Measurements from ENCODE around the gene HDGFL3.

HDGFL3 gene

DNA sequence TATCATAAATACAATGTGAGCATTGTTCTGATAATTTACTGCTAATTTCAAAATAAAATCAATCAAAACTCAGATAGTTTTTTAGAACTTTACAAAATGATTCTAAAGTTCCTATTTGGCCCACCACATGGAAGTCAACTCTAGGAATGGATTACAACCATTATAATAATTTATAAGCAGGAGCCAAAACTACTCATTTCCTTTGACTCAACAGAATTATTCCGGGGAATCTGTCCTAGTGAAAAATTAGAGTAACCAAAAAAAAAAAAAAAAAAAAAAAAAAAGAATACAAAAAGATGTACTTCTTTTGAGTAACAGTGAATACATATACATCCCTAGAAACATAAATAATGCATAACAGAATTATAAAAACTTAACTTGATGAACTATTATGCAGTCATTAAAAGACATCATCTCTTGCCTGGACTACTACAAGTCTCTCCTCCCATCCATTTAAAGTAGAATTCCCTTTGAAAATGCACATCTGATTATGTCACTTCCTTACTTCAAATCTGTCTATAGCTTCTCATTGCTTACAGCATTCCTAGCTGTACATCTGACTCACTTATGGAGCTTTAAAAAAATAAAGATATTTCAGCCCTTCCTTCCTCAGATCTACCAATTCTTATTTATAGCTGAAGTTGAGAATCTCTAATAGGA is 43.4 kb downstream of the HDGFL3 start:
- TF ChIP-seq, protein P1, sequence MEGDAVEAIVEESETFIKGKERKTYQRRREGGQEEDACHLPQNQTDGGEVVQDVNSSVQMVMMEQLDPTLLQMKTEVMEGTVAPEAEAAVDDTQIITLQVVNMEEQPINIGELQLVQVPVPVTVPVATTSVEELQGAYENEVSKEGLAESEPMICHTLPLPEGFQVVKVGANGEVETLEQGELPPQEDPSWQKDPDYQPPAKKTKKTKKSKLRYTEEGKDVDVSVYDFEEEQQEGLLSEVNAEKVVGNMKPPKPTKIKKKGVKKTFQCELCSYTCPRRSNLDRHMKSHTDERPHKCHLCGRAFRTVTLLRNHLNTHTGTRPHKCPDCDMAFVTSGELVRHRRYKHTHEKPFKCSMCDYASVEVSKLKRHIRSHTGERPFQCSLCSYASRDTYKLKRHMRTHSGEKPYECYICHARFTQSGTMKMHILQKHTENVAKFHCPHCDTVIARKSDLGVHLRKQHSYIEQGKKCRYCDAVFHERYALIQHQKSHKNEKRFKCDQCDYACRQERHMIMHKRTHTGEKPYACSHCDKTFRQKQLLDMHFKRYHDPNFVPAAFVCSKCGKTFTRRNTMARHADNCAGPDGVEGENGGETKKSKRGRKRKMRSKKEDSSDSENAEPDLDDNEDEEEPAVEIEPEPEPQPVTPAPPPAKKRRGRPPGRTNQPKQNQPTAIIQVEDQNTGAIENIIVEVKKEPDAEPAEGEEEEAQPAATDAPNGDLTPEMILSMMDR (IDR thresholded peaks at IDR 0.05; ENCODE audit: low read depth, low read length, missing control alignments), result no peak

DNA sequence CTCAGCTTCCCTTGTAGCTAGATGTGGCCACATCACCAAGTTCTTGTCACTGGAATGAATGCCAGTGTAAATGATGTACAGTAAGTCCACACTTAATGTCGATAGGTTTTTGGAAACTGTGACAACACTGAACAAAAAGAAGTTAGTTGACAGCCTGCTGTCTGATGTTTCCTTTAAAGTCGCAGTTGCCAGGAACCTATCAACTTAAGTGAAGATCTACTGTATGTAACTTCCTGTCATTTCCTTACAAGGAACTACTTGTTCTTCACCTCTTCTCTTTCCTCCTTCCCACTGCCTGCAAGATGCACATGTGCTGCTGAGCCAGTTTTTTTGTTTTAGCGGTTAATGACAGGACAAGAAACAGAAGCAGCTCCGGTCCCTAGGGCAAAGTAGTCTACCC is 44.6 kb downstream of the HDGFL3 start:
- Histone ChIP-seq H3K36me3 (replicated peaks) (no peaks in the 10 kb centered on the region), H3K27me3 (replicated peaks) (no peaks in the 10 kb centered on the region), H3K4me3 (ENCODE audit: low read depth, low read length) (no peak overlapping the region), H3K27ac (no peak overlapping the region)
- TF ChIP-seq, protein P1 (IDR thresholded peaks at IDR 0.05; ENCODE audit: low read depth, low read length, missing control alignments), result no peak
- in situ Hi-C loops (cut with HindIII; ENCODE audit: low pct_ligation_motif_present, low sequenced_read_pairs), result no loop called here
- DNase-seq, result no peak

More for the DNA sequence above, 43.4 kb downstream of the HDGFL3 start:
- no peak for DNase-seq
- H3K4me3 ChIP-seq (ENCODE audit: low read depth, low read length), result no peak overlapping the region
- no peaks in the 10 kb centered on the region for H3K36me3 ChIP-seq (replicated peaks)
- in situ Hi-C loops (cut with HindIII; ENCODE audit: low pct_ligation_motif_present, low sequenced_read_pairs), result no loop called here
- H3K27me3 ChIP-seq (replicated peaks), result no peaks in the 10 kb centered on the region
- H3K27ac ChIP-seq, result peak overlapping the region; percentile 28

DNA sequence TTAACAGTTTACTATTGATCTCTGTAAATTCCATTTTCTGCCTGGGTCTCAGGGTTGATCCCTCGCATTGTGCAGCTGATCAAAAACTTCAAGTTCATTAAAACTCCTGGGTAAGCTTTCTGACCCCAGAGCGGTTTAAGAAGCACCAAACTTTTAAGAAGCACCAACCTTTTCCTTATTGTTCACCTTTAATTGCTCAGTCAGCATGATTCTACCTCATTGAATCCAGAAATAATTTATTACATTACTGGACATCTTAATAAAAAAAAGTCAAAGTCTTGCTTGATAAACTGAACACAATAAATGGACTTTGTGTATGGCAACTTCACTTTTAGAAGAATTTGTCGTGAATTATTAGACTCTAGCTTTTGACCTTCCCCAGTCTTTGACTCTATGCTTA is 46.9 kb downstream of the HDGFL3 start:
- in situ Hi-C loops (cut with HindIII; ENCODE audit: low pct_ligation_motif_present, low sequenced_read_pairs), result no loop called here
- TF ChIP-seq, protein P1 (IDR thresholded peaks at IDR 0.05; ENCODE audit: low read depth, low read length, missing control alignments), result no peak
- Histone ChIP-seq H3K36me3 (replicated peaks) (peaks cover 6% of the 10 kb centered on the region), H3K4me3 (ENCODE audit: low read depth, low read length) (no peak overlapping the region), H3K27ac (no peak overlapping the region), H3K27me3 (replicated peaks) (no peaks in the 10 kb centered on the region)
- no peak for DNase-seq

DNA sequence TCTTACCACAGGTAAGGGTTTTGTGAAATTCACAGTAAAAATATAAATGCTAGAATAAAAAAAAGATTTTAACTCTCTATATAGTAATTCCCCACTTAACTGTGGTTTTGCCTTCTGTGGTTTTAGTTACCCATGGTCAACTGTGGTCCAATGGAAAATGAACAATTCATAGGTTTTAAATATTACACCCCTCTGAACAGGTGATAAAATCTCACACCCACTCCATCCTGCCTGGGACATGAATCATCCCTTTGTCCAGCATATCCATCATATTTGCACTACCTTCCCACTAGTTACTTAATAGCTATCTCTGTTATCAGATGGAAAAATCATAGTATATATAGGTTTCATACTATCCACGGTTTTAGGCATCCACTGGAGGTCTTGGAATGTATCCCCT is 49.2 kb downstream of the HDGFL3 start:
- no peaks in the 10 kb centered on the region for H3K27me3 ChIP-seq (replicated peaks)
- in situ Hi-C loops (cut with HindIII; ENCODE audit: low pct_ligation_motif_present, low sequenced_read_pairs), result no loop called here
- H3K36me3 ChIP-seq (replicated peaks), result peaks cover 6% of the 10 kb centered on the region
- H3K27ac ChIP-seq, result no peak overlapping the region
- DNase-seq, result no peak
- TF ChIP-seq, protein P1 (IDR thresholded peaks at IDR 0.05; ENCODE audit: low read depth, low read length, missing control alignments), result no peak
- H3K4me3 ChIP-seq (ENCODE audit: low read depth, low read length), result no peak overlapping the region

DNA sequence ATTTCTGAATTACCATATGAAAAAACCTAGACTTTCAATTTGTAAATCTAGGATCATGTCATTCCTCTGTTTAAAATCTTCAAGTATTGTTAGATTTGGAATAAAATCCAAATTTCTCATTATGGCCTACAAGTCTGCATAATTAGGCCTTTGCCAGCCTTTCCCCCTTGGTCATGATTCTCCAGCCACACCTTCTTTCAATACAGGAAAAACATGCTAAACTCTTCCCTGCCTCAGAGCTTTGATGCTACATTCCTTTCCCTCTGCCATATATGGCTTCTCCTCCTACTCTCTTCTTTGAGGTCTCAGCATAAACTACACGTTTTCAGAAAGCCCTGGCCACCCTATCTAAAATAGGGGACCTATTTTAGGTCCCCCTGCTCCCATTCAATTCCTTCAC is 51.7 kb downstream of the HDGFL3 start:
- in situ Hi-C loops (cut with HindIII; ENCODE audit: low pct_ligation_motif_present, low sequenced_read_pairs), result no loop called here
- no peak overlapping the region for H3K4me3 ChIP-seq (ENCODE audit: low read depth, low read length)
- peaks cover 10% of the 10 kb centered on the region for H3K36me3 ChIP-seq (replicated peaks)
- H3K27ac ChIP-seq, result no peak overlapping the region
- H3K27me3 ChIP-seq (replicated peaks), result no peaks in the 10 kb centered on the region
- TF ChIP-seq, protein P1 (IDR thresholded peaks at IDR 0.05; ENCODE audit: low read depth, low read length, missing control alignments), result no peak
- DNase-seq, result no peak

DNA sequence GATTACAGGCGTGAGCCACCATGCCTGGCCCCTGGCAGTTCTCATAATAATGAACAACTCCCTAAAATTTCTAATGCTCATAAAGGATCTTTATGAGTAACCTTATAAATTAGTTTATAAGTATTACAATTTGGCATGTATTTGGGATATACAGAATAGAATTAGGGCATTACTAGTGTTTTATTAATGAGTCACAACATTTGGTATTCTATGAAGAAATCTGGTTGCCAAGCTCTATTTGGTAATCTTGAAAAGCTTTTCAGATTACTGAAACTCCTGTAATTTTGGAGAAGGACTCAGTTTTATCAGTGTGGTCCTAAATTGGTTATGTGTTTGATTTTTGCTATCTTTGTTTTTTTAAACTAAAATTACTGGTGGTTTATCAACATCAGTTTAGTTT is 54.3 kb downstream of the HDGFL3 start:
- peaks cover 24% of the 10 kb centered on the region for H3K36me3 ChIP-seq (replicated peaks)
- DNase-seq, result no peak
- no peak overlapping the region for H3K27ac ChIP-seq
- H3K27me3 ChIP-seq (replicated peaks), result no peaks in the 10 kb centered on the region
- in situ Hi-C loops (cut with HindIII; ENCODE audit: low pct_ligation_motif_present, low sequenced_read_pairs), result no loop called here
- no peak overlapping the region for H3K4me3 ChIP-seq (ENCODE audit: low read depth, low read length)
- TF ChIP-seq, protein P1 (IDR thresholded peaks at IDR 0.05; ENCODE audit: low read depth, low read length, missing control alignments), result no peak

Measured in brain microvascular endothelial cell (primary cell).